Activated CD4-positive, alpha-beta T cell treated with anti-CD3 and anti-CD28 coated beads, Interleukin-10, Interleukin-2, amounts not matched to agents 100 ng/mL and 50 ng/mL, durations not matched to agents 16 hours and 8 hours (primary cell): ENCODE measurements around the gene PTPMT1.

ENCODE experiments used
- DNase-seq: peaks from one replicate; pipeline ENCODE4 v3.0.0-alpha.2; 2020

The PTPMT1 gene

DNA sequence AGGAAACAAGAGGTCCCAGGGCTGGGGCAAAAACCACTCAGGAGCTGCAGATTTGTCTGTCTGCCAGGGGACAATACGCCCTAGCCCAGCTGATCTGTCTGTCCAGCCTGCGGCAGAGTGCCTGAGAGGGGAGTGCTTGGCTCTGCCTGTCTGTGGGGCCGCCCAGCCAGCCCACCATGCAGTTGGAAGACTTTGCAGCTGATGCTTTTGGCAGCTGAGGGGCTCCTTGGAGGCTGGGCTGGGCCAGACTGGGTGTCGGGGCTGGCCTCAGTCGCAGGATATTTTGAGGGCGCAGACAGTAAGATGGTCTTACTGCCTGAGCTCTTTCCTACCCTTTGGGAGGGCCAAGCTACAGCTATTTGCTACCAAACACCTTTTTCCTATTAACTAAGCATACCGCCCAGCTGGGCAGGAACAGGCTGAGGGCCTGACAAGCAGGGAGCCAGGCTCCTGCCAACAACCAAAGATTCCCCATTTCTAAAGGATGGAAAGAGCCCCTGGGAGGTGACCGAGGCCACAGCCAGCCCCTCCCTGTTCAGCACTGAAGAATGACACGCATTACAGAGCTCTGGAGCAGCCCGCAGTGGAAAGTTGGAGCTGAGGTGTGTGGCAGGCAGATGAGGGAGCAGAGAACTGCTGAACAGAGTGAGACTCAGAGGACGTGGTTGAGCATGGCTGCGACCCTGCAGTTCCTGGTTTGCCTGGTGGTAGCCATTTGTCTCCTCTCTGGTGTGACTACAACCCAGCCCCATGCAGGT lies 20.9 kb downstream of the PTPMT1 start, which contains the start of gene FAM180B:
Gene FAM180B (plus strand): TSS at position 581 of the 758 bp plus-strand sequence. CDS start 91 bp downstream, at position 672.
- DNase-seq = no peak

DNA sequence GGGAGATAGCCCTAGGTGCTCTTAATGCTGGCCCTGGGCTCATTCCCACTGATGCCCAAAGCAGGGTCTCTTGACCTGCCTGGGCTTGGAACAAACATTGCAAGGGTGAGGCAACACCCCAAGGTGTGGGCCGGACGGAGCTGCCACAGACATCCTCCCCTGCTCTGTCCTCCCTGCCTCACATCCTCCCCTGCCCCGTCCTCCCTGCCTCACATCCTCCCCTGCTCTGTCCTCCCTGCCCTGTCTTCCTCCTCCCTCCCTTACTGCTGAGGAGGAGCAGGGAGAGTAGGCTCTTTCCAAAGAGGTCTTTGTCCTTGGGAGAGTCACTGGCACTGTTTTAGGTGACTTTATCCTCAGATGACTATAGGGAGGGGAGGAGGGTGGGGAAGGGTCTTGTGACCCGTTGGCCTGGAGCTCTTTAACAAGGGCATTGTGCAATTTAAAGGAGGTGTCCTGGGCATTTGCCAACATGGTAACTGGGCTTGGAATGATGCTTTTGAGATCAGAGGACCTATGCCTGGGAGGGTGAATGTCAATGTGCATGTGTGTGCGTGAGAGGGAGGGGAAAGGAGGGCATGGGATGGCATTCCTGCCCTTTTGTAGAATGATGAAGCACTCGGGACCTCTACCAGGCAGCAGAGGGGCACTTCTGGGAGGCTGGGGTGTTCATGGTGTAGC lies 21.8 kb downstream of the PTPMT1 start:
- no peak for DNase-seq

DNA sequence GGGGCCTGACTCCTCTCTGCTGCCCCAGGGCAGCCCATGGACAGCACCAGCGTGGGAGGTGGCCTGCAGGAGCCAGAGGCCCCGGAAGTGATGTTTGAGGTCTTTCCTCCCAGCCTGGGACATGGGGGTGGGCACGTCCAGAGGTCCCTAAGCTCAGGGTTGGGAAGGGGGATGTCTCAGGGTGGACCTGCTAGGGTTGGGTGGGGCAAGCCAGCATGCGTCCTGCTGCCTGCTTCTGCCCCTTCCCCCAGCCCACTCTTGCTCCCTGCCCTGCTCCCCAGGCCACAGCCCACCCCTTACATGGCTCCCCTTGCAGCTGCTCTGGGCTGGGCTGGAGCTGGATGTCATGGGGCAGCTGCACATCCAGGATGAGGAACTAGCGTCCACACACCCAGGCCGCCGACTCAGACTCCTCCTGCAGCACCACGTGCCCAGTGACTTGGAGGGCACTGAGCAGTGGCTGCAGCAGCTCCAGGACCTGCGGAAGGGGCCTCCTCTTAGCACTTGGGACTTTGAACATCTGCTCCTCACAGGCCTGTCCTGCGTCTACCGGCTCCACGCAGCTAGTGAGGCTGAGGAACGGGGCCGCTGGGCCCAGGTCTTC lies 22.4 kb downstream of the PTPMT1 start:
- no peak for DNase-seq

DNA sequence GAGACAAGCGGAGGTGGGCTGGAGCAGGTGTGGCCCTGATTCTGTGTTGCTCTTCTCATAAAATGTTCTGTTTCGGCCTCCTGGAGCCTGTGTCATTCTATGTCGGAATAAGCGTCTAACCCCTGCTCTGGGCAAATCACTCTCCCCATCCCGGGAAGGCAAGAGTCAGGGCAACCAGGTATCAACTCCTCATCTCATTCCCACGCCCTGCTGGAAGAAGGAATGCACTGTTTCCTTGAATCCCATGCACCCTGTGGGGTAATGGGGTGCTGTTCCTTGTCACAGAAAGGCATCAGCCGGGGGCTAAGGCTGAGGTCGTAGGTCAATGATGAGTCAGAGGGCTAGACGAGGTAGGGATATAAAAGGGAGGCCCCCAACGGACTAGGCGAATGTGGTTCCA lies 23.7 kb downstream of the PTPMT1 start:
- no peak for DNase-seq

DNA sequence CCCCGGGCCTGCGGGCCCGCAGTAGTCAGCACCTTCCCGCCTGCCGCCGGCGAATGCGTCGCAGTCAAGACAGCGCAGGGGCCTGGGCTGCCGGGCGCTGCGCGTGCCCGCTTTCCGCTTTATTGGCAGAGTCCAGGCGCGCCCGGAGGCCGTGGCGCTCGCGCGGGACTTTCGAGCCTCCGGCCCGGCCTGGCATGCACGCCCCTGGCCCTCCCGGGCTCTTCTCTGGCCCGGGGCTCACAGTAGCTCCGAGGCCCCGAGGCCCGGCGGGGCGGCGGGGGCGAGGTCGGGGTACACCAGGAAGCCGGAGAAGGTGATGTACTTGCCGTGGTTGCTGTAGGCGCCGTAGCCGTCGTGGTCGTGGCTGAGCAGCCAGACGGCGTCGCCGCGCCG lies 24.2 kb downstream of the PTPMT1 start:
- DNase-seq = no peak

DNA sequence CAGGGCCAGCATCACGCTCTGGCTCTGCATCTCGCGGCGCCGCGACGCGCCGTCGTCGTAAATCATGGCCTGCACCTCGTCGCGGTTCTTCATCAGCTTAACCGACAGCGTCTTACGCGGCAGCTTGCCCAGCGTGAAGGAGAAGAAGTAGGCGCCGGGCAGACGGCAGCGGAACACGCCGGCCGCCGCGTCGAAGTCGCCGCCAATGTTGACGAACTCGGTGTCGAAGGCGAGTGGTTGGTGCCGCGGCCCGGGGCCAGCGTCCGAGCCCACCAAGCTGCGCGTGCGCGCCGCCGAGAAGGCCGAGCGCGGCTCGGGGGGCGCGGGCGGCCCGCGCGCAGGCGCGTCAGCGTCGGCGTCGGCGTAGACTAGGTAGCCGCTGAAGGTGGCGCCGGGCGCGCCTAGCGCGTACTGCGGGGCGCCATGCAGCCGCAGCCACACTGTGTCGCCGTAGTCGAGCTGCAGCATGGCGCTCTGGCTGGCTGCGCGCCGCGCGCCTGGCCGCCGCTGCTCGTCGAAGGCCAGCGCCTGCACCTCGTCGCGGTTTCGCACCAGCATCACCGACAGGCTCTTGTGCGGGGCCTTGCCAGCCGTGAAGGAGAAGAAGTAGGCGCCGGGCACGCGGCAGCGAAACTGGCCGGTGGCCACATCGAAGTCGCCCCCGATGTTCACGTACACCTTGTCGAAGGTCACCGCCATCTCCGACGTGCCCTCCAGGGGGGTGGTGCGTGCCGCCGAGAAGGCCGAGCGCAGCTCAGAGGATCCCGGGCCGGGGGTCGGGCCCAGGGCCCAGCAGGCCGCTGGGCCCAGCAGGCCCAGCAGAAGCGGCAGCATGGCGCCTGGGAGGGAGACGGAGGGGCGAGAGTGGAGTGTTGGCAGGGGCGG lies 24.8 kb downstream of the PTPMT1 start:
- no peak for DNase-seq

DNA sequence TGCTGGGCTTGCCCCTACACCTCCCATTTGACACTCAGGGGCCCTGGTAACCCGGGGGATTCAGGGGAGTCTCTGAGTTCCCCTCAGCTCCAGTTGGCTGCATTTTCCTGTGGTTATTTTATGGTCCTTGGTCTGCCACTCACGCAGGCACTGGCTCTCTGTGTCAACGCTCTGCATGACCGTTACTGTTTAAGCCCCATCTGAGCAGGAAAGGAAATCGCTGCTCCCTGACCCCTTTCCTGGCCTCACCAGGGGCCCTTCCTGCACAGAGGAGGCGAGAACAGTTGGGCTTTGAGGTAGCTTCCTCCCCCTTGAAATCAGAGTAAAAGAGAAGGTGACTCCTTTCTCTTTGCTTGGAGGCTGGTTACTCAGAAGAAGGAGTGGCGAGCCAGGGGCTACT lies 26.4 kb downstream of the PTPMT1 start:
- DNase-seq = no peak

DNA sequence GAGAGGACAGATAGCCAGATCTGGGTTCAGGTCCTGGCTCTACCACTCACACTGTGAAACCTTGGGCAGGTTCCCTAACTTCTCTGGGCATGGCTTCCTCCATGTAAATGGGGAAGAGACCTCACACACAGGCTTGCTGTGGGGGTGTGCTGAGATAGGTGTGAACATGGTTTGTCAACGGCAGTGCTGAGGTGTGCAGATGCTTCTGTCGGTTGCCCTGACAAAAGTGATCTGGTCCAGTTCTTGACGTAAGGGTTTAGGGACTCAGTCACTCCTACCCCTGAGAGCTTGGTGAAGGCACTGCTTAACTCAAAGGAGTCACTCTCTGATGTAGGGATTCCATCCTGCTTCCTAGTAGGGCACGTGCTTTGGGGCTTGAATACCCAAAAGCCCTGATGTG lies 26.9 kb downstream of the PTPMT1 start:
- no peak for DNase-seq

DNA sequence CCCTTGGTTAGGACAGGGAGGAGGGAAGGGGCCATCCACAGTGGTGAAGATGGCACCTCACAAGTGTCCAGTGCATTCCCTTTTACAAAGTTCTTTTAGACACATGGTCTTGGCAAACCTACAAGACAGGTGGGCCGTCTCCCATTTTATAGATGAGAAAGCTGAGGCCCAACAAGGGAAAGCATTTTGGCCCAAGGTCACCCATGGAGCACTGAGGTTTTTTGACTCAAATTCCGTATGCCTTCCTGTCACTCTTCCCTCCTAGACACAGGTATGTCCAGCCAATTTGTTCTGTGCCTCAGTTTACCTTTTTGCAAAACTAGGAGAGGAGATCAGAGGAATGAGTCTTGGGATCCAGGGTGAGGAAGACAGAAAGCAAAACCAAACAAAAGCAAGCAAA lies 27.6 kb downstream of the PTPMT1 start:
- no peak for DNase-seq

DNA sequence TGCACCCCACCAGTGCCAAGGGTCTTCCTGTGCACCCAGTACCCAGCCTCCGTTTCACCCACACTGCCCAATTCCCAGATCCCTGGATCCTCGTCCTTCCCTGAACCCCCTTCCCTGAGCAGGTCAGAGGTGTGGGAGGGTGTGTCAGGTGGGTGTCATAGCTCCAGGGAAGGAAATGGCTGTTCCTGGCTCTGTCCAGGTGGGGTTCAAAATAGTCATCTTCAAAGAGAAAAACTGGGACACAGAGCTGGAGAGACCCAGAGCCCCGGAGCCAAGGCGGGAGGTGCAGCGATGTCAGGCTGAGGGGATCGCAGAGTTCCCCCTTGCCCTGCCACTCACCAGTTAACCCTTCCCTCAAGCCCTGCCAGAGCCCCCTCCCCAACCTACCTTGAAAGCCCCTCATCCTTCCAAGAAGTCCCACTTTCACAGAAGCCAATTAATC lies 28.1 kb downstream of the PTPMT1 start:
- DNase-seq = no peak

DNA sequence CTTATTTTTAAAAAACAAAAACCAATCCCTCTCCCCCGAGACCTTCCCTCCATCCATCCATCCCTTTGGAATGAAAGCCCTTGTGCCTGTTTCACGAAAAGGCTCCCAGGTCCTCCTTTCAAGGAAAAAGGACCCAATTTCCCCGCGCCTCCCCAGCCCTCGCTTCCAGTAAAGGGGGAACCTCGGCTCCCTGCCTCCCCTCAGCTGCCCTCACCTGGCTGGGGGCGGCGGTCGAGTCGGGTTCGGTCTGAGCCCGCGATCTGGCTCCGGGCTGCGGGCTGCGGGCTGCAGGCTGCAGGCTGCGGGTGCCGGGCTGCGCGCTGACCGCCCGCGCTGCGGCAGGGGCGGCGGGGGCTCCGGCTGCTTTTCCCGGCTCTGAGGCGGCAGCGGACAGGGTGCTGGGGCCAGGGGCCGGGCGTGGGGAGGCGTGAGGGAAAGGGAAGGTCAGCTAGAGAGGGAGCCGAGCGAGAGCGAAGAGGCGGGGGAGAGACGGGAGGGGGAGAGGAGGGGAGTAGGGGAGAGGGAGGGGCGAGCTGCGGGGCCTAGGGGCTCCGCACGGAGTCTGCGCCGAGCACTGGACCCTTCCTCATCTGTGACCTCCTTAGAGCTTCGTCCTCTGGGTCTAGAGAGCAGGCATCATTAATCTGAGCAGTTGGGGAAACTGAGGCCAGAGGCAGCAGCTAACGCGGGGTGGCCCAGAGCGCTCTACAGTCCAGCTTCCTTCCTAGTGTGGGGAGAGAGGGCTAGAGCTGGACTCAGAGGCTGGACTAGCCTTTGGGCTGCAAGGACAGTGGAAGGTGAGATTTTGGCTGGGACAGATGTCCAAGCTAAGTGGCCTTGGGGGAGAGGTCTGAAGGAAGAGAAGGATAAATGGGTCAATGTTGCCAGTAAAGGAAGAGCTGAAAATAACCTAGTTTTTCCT lies 28.8 kb downstream of the PTPMT1 start, which contains the start of gene C1QTNF4:
Gene C1QTNF4 (minus strand): TSS at position 478 of the 922 bp plus-strand sequence. CDS start 3,601 bp downstream, outside the sequence.
- no peak for DNase-seq

DNA sequence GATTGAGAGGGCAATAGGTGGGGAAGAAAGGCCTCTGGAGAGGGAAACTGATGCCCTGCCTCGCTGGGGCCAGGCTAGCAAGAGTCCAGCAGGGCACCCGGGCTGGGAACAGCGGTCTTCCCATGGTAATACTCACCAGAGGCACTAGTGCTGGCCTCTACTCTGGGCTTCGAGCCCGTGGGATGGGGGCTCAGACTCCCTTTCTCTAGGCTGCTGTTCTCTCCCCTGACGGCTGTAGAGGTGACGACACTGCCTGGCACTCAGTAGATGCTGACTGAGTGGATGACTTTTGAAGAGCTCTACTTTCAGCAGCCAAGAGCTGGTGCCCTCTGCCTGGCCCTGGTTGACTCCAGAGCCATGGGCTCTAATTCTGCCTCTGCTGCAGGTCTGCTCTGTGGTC lies 29.6 kb downstream of the PTPMT1 start:
- DNase-seq = no peak

DNA sequence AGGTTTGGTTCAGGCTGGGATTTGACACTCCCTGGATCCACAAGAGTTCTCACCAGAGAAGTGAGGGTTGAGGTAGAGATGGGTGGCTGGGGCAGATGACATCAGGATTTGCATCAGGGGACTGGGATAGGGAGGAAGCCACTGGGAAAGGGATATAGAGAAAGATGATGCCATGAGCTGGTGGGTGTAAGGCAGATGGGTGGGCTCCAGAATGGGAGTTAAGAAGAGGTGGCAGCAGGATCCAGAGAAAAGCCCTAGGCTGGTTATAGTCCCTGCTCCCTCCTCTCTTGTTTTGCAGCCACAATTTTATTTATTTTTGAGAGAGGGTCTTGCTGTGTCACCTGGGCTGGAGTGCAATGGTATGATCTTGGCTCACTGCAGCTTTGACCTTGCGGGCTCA lies 30.6 kb downstream of the PTPMT1 start:
- DNase-seq = no peak

DNA sequence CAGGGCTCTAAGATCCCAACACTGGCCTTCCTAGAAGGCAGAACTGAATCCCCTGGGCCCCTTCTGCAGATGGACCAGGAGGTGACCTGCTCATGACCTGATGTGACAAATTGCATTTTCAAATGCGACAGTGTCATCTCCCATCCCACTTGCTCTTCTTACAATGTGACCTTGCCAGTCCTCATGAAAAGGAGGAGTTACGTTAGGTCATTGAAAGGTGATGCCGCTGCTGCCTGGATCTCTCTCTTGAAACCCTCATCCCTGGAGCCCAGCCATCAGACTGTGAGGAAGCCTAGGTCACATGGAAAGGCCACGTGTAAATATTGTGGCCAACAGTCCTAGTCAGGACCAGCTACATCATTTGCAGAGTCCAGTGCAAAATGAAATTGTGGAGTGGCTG lies 34.5 kb downstream of the PTPMT1 start:
- no peak for DNase-seq

DNA sequence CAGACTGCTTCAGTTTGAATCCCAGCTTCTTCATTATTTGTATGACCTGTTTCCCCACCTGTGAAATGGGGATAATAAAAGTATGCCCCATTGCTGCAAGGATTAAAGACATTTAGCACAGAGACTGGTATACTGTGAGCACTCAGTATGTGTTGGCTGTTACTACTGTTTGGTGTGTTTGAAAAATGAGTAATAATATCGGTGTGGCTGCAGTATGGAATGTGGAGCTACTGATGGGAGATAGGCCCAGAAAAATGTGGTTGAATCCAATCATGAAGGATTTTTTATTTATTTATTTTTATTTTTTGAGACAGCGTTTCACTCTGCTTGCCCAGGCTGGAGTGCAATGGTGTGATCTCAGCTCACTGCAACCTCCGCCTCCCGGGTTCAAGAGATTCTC lies 37.9 kb downstream of the PTPMT1 start:
- no peak for DNase-seq

DNA sequence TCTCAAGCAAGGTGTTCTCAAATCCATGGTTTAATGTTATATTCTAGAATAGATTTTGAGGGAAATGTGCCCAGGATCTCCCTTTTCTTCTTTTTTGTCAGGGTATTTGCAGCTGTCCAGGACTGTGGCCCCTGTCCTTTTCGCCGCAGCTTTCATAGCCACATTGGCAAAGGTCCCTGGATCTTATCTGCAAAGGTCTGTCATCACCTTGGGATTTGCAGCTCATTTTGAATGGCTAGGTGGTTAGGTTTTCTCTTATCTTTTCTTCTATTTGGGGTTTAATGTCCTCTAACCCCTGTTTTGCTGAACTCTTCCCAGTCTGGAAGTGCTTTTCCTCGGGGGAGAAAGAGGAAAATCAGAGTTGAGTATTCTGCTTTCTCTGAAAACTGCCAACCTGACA lies 40.5 kb downstream of the PTPMT1 start:
- no peak for DNase-seq

DNA sequence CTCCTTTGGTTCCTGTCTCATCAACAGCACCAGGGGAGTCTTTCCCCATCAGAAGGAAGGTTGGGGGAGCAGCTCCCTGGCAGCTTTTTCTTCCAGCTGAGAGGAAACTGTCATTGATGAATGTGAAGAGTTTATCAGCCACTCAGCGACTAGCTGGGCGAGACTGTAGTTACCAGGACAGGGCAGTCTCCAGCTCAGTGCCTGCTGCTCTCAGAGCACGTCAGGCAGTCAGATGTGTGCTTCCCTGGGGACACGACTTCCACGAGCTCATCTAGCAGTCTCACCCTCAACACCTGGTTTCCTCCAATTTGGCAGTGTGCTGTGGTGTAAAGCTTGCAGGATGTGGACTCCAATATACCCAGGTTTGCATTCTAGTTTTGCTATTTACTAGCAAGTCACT lies 41.3 kb downstream of the PTPMT1 start:
- DNase-seq = no peak

DNA sequence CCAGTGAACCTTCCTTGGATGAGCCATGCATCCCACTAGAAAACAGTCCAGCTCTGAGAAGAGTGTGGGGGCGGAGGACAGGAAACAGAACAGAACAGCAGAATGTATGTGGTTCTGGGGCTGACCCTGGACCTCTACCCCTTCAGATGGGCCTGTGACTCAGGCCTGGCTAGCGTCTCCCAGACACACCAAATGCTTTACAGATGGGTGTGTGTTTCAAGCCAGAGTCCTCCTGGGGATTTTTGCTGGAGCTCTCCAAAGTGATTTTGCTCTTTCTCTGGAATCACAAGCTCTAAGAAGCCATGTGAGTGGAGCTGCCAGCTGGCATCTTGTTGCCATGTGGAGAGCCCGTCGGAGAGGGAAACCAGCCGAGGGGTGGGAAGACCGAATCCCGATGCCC lies 42.0 kb downstream of the PTPMT1 start:
- no peak for DNase-seq

DNA sequence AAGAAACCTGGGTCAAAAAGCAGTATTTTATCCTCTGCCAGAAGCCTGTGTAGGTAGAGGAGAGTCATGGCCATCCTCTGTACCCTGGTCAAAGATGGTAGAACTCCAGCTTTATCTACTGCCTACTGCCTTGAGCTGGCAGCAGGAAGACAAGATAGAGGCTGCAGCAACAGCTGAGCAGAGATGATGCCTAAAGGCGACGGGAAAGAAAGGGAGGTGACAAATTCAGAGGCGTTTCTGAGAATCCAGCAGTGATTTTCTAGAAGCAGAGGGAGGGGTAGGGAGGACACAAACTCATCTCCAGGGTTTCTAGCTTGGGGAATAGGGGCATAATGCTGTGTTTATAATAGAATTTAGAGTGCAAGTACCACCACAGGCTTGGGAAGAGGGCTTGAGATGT lies 44.3 kb downstream of the PTPMT1 start:
- DNase-seq = peak; percentile 14

DNA sequence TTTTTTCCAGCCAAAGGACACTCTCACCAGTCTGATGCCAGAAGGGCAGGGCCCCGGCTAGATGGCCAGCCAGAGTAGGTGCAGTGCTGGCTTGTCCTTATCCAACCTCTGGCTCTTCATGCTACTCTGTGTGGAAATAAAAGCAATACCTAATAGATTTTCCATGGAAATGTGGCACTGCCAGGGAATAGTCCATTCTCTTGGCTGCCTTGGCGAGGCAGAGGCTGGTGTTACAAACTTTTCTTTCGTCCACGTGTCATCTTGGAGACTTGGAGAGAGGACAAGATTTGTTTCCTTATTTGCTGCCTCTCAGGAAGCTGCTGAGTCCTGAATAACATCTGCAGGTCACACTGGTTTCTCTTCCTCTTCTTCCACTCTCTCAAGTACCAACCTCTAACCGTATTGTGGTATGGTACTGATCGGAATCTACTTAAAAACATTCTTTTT lies 46.0 kb downstream of the PTPMT1 start:
- DNase-seq = no peak

DNA sequence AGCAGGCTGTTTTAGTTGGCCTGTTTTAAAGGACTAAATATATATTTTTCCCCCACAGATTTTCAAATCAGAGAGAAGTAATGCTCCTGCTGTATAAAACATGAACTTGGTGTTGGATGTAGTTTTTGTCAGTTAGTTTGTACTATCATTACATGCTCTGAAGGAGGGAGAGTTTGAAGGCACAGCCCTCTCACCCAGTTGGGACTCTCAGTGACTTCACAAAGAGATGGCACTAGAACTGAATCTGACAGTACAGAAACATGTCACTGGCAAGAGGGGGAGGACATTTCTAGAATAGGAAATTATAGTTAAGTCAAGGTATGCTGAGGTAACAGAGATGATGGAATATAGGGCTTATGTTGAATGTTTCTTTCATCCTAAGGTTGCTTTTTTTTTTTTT lies 49.9 kb downstream of the PTPMT1 start:
- DNase-seq = no peak
